ENCODE results near the gene CD81. TPM values are rescaled to one million over a fixed set of nuclear protein-coding genes. Genes with fewer than 3 reads are reported as not detected.

The CD81 gene, protein sequence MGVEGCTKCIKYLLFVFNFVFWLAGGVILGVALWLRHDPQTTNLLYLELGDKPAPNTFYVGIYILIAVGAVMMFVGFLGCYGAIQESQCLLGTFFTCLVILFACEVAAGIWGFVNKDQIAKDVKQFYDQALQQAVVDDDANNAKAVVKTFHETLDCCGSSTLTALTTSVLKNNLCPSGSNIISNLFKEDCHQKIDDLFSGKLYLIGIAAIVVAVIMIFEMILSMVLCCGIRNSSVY
- total RNA-seq: 1,000 to 10,000 TPM in 1 of 6 donors, 100 to 1,000 TPM in 5; 398 to 1,053 (median 787) TPM

DNA sequence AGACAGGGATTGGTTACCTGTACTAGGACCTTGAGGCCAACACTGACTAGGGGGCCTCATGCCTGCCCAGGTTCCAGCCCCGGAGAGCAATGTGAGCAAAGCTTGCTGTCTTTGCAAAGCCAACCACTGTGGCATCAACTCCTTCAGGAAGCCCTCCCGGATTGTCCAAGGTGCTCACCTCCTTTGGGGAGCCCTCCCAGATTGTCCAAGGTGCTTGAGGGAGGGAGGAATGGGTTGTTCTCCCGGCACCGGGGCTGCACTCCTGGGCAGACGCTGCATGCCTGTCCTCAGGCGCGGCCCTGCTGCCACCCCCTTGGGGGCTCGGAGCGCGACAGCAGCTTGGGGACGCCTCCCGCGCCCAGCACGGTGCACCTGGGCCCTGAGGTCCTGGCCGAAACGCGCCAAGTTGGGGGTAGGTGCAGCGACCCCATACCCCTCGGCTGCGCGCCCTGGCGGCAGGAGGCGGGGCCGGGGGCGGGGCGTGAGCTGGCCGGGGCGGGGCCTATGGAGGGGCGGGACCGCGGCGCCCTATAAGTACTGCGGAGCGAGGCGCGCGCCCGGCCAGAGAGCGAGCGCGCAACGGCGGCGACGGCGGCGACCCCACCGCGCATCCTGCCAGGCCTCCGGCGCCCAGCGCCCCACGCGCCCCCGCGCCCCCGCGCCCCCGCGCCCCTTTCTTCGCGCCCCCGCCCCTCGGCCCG is at the start of gene CD81:
TSS of gene CD81 (plus strand) at position 560 of the 701 bp plus-strand sequence. CDS start 240 bp downstream, outside the sequence.
- WGBS, 2 donors: 32% methylated on average over 7 of the region's 65 CpGs; no CpG with 5 or more reads in 1 of the 2 donors
- Histone ChIP-seq H3K27ac (peak within 1 kb of the TSS; percentile 98 to 99 (median 98)), H3K36me3 (no peaks in the 10 kb centered on the region), H3K4me1 (peaks cover 33 to 60% (median 52%) of the 10 kb centered on the region in 4 donors), H3K27me3 (no peaks in the 10 kb centered on the region), H3K9me3 (no peaks in the 10 kb centered on the region), H3K4me3 (peak within 1 kb of the TSS; percentile 88 to 97 (median 94))
- peak; percentile 57 to 80 for ATAC-seq (ENCODE audit: low FRiP score in 2 of 2)
- peak; percentile 58 to 93 for DNase-seq
- TF ChIP-seq EP300 (IDR thresholded peaks at IDR 0.05) (no peak), POLR2AphosphoS5 (IDR thresholded peaks at IDR 0.05) (peak; percentile 50 to 96), POLR2A (IDR thresholded peaks at IDR 0.05) (peak in 1 of 4 donors; percentile 40)
- TF ChIP-seq, protein P1, sequence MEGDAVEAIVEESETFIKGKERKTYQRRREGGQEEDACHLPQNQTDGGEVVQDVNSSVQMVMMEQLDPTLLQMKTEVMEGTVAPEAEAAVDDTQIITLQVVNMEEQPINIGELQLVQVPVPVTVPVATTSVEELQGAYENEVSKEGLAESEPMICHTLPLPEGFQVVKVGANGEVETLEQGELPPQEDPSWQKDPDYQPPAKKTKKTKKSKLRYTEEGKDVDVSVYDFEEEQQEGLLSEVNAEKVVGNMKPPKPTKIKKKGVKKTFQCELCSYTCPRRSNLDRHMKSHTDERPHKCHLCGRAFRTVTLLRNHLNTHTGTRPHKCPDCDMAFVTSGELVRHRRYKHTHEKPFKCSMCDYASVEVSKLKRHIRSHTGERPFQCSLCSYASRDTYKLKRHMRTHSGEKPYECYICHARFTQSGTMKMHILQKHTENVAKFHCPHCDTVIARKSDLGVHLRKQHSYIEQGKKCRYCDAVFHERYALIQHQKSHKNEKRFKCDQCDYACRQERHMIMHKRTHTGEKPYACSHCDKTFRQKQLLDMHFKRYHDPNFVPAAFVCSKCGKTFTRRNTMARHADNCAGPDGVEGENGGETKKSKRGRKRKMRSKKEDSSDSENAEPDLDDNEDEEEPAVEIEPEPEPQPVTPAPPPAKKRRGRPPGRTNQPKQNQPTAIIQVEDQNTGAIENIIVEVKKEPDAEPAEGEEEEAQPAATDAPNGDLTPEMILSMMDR (IDR thresholded peaks at IDR 0.05): peak in 2 of 6 experiments; percentile 9 to 19

DNA sequence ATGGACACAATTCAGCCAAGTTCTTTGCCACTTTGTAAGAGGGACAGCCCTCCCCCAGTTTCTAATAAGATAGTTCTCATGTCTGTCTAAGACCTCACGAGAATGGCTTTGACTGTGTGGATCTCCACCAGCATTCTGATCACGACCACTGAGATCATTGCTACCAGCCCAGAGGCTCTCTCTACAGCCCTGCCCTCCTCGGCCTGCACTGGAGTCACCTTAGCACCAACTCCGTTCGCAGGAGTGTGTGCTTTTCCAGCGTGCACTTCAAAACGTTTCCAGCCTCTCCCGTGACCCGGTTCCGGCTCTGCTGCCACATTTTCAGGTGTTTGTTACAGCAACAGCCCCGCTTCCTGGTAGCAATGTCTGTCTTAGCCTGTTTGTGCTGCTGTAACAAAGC is 49.1 kb upstream of the CD81 start:
- H3K9me3 ChIP-seq: peaks cover 0 to 11% (median 0%) of the 10 kb centered on the region in 4 donors
- H3K27ac ChIP-seq: no peak overlapping the region
- H3K4me1 ChIP-seq: no peaks in the 10 kb centered on the region
- DNase-seq (peak in 1 of 2 donors; percentile 58), ATAC-seq (ENCODE audit: low FRiP score in 2 of 2) (no peak)
- WGBS, 2 donors: 63 to 83% methylated on average over 11 of the region's 11 CpGs
- H3K4me3 ChIP-seq: no peak overlapping the region
- no peaks in the 10 kb centered on the region for H3K27me3 ChIP-seq
- TF ChIP-seq POLR2A (IDR thresholded peaks at IDR 0.05) (no peak), EP300 (IDR thresholded peaks at IDR 0.05) (no peak), POLR2AphosphoS5 (IDR thresholded peaks at IDR 0.05) (no peak)
- TF ChIP-seq, protein P1 (IDR thresholded peaks at IDR 0.05): no peak
- no peaks in the 10 kb centered on the region for H3K36me3 ChIP-seq

DNA sequence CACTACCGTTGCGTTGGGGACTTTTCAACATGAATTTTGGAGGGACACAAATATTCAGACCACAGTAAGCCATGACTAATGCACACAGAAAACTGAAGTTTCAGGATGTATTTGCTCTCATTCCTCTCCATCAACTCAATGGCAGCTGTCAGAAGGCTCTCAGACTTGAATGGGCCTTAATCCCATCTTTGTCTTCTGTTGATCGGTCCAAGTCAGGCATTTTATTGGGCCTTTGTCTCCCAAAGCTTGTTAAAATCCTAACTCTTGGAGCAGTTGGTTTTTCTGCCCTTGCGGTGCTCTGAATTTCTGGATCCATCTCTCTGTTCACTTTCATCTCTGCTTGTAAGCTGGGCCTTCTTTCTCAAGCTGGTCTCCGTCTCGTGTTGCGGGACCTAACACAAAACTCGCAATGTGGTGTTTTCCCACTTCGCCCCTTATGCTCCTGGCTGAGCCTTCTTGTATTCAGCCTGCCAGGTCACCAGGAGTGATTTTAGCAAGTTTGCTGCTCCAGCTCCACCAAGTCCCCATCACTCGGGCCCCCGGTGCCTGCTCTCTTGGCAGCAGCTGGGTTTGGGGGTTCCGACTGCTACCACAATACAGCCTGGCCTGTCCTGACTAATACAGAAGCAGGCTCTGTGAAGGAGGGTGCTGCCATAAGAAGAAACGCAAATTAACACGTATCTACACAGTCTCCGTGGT is 48.3 kb upstream of the CD81 start:
- WGBS, 2 donors: 89 to 95% methylated on average over 11 to 15 of the region's 15 CpGs
- ATAC-seq (ENCODE audit: low FRiP score in 2 of 2) (no peak), DNase-seq (no peak)
- Histone ChIP-seq H3K4me1 (no peaks in the 10 kb centered on the region), H3K27me3 (no peaks in the 10 kb centered on the region), H3K4me3 (no peak overlapping the region), H3K9me3 (peaks cover 0 to 11% (median 0%) of the 10 kb centered on the region in 4 donors), H3K27ac (no peak overlapping the region), H3K36me3 (no peaks in the 10 kb centered on the region)
- TF ChIP-seq EP300 (IDR thresholded peaks at IDR 0.05) (no peak), POLR2A (IDR thresholded peaks at IDR 0.05) (no peak), POLR2AphosphoS5 (IDR thresholded peaks at IDR 0.05) (no peak)
- TF ChIP-seq, protein P1 (IDR thresholded peaks at IDR 0.05): no peak

DNA sequence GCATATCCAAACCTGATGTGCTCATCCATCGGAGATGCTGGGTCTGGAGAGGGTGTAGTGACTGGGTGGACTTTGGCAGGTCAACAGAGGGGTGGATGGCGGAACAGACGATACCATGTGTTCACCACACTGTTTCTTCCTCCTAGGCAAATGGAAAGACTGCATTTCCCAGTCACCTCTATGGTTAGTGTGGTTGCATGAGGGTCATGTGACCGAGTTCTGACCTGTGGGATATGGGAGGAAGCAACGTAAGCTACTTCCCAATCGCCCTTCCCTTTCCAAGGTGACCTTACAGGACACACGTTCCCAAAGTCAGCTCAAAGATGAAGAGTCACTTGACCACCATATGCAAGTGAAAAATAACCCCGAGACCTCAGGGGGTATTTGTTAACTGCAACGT is 47.6 kb upstream of the CD81 start:
- H3K4me1 ChIP-seq: no peaks in the 10 kb centered on the region
- no peaks in the 10 kb centered on the region for H3K27me3 ChIP-seq
- no peak for ATAC-seq (ENCODE audit: low FRiP score in 2 of 2)
- no peak overlapping the region for H3K27ac ChIP-seq
- TF ChIP-seq POLR2AphosphoS5 (IDR thresholded peaks at IDR 0.05) (no peak), POLR2A (IDR thresholded peaks at IDR 0.05) (no peak), EP300 (IDR thresholded peaks at IDR 0.05) (no peak)
- TF ChIP-seq, protein P1 (IDR thresholded peaks at IDR 0.05): no peak
- H3K9me3 ChIP-seq: peaks cover 0 to 11% (median 0%) of the 10 kb centered on the region in 4 donors
- 93% methylated on average over 9 of the region's 9 CpGs for WGBS, 2 donors
- no peak for DNase-seq
- no peak overlapping the region for H3K4me3 ChIP-seq
- no peaks in the 10 kb centered on the region for H3K36me3 ChIP-seq

Data from upper lobe of left lung (tissue), 6 donors.